OCI-LY7 (cell line): ENCODE data around the gene PHB1. TPM values are rescaled to one million over a fixed set of nuclear protein-coding genes. Genes with fewer than 3 reads are reported as not detected.
A peak's percentile ranks its signal among the peaks of the same experiment; 100 is the strongest.

Source experiments
- Bru-seq: library from RNA; stranded (reverse); fragments of 400-500 nt; gene quantifications from one replicate; lab custom pipeline; 2021; lab: Mats Ljungman, UMichigan
- BruChase-seq, 2 experiments: library from RNA; stranded (reverse); fragments of 400-500 nt; gene quantifications; one replicate each; lab custom pipeline; 2021; lab: Mats Ljungman, UMichigan
- BruUV-seq: library from RNA; stranded (reverse); fragments of 400-500 nt; replicated peaks from 2 replicates; lab custom pipeline; 2021; lab: Mats Ljungman, UMichigan
- CTCF ChIA-PET: fragments of 300-600 bp; sonication (Branson Sonifier 250); formaldehyde crosslinking; loops from one replicate; lab custom pipeline; 2022; ENCODE audit warnings: antibody characterized with exemption; ENCODE audit not compliant: unreplicated experiment; lab: Charles Lee
- POLR2A ChIA-PET: fragments of 300-600 bp; sonication (Branson Sonifier 250); formaldehyde crosslinking; loops from one replicate; lab custom pipeline; 2022; ENCODE audit warnings: antibody characterized with exemption; lab: Charles Lee
- DNase-seq: peaks from one replicate; pipeline ENCODE4 v3.0.0-alpha.2; 2015; ENCODE audit warnings: low spot score
- H2AFZ ChIP-seq: fragments of 200-600 bp; sonication (generic), shearing (Covaris generic); 2 replicates; pipeline ENCODE4 v1.6.1; 2014; ENCODE audit warnings: mild to moderate bottlenecking, antibody characterized with exemption, low read length, moderate library complexity
- H3K27ac ChIP-seq: fragments of 200-600 bp; sonication (generic); 2 replicates; pipeline ENCODE4 v1.5.1; 2014; ENCODE audit warnings: mixed run types, low read depth, mild to moderate bottlenecking, moderate library complexity, low read length, inconsistent platforms; ENCODE audit not compliant: poor library complexity, severe bottlenecking
- H3K36me3 ChIP-seq: fragments of 200-600 bp; sonication (generic); 2 replicates; pipeline ENCODE4 v1.6.1; 2014; ENCODE audit warnings: mild to moderate bottlenecking, antibody characterized with exemption, low read length, moderate library complexity, mixed read lengths; ENCODE audit not compliant: insufficient read depth
- H3K4me1 ChIP-seq: fragments of 200-600 bp; sonication (generic); 2 replicates; pipeline ENCODE4 v1.5.1; 2014; ENCODE audit warnings: mild to moderate bottlenecking, low read length; ENCODE audit not compliant: insufficient read depth, poor library complexity, severe bottlenecking
- H3K4me2 ChIP-seq: fragments of 200-600 bp; sonication (generic); 2 replicates; pipeline ENCODE4 v1.6.1; 2014; ENCODE audit warnings: mild to moderate bottlenecking, low read length
- H3K4me3 ChIP-seq: fragments of 200-600 bp; sonication (generic); 2 replicates; pipeline ENCODE4 v1.5.1; 2014; ENCODE audit warnings: mild to moderate bottlenecking, low read depth, low read length; ENCODE audit not compliant: poor library complexity, severe bottlenecking
- H3K79me2 ChIP-seq: fragments of 200-600 bp; sonication (generic); 2 replicates; pipeline ENCODE4 v1.6.1; 2016; ENCODE audit warnings: low read depth, mild to moderate bottlenecking, low read length, moderate library complexity, mixed read lengths; ENCODE audit not compliant: insufficient read depth
- H3K9me2 ChIP-seq: fragments of 200-600 bp; sonication (generic); 2 replicates; pipeline ENCODE4 v1.6.1; 2016; ENCODE audit warnings: mild to moderate bottlenecking, low read length, mixed read lengths; ENCODE audit not compliant: insufficient read depth
- H3K9me3 ChIP-seq: fragments of 200-600 bp; sonication (generic); 2 replicates; pipeline ENCODE4 v1.6.1; 2014; ENCODE audit warnings: mild to moderate bottlenecking, mixed run types, low read length, mixed read lengths
- H4K20me1 ChIP-seq: fragments of 200-600 bp; sonication (generic); 2 replicates; pipeline ENCODE4 v1.6.1; 2014; ENCODE audit warnings: mild to moderate bottlenecking, antibody characterized with exemption, low read length, moderate library complexity, mixed read lengths; ENCODE audit not compliant: insufficient read depth
- EZH2phosphoT487 ChIP-seq: fragments of 200-600 bp; sonication (generic); IDR thresholded peaks from 2 replicates; pipeline ENCODE4 v1.6.1; 2018; ENCODE audit warnings: low read depth, borderline replicate concordance, mild to moderate bottlenecking, mixed run types, antibody characterized with exemption, low read length, moderate library complexity, mixed read lengths
- intact Hi-C: fragments of 100-400 bp; cut with micrococcal nuclease; formaldehyde crosslinking; loops from one replicate; pipeline ENCODE4 v1.10.0; 2022; ENCODE audit not compliant: unreplicated experiment
- long read RNA-seq: library from polyadenylated mRNA; stranded (forward); transcript quantifications from one replicate; pipeline ENCODE4 v2.0.0, GENCODE V29; 2022
- total RNA-seq, 2 experiments: library from RNA; depleted of rRNA in 1 of 2; stranded (reverse); fragments of >200 nt in 1 of 2; shearing (Covaris generic) in 1 of 2; gene quantifications; 2 replicates each; pipeline ENCODE4 v1.2.3, GENCODE V29; 2014 to 2022
- TF ChIP-seq, protein P1 (sequence below): fragments of 200-600 bp; sonication (generic); conservative IDR thresholded peaks from 2 replicates; pipeline ENCODE4 v1.5.1; 2014; ENCODE audit warnings: mild to moderate bottlenecking, antibody characterized with exemption, low read length, moderate library complexity, mixed read lengths

The PHB1 gene
- 131 and 137 TPM in 2 replicates for total RNA-seq (2014; rRNA removed; shearing (Covaris generic))
- total RNA-seq (2022): 175 and 217 TPM in 2 replicates
- Bru-seq, nascent RNA: percentile 72 among the genes with signal in this experiment
- percentile 85 among the genes with signal in this experiment for BruChase-seq, experiment 1, labeled RNA remaining after a 6-hour chase
- BruChase-seq, experiment 2, labeled RNA remaining after a 2-hour chase: percentile 77 among the genes with signal in this experiment
- long read RNA-seq, transcript PHB-201 (7 exons, 1,832 nt): major isoform, 226 of 264 reads
- long read RNA-seq, transcript PHB-215 (7 exons, 1,908 nt): minor isoform, 9 of 264 reads
- long read RNA-seq, transcript PHB-214 (8 exons, 1,952 nt): minor isoform, 8 of 264 reads
- long read RNA-seq, partial matches to known transcripts: 11 of 264 reads
- long read RNA-seq, other reads (novel, unspliced or antisense): 10 of 264 reads

DNA sequence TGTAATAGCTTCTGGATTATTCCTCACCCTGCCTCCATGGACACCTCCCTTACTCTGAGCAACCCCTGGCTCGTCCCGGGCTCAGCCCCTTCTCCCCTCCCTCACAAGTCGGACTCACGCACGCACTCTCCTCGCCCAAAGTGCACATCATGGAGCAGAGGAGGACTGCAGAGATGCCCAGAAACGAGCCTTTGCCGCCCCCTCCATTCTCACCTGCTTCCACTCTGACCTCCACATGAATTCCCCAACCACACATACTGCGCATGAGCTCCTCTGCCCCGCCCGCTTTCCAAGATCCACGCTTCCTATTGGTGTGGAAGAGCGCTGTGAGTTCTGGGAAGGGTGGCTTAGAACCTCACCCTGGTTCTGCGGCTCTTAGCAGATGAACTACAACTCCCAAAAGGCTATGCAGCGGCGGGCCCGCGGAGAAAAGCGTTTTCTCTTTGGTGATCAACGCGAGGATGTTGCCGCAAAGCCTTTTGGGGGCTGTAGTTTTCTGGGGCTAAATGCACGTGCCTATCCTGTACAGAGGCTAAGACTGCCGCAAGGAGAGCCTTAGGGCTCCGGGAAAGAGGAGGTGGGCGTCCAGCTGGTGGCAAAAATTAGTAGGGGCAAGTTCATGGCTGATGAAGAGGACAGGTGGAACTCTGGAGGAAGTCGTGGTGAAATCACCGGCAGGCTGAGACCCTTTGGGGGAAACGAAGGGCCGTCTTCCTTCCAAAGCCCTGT, at the start of gene PHB1:
TSS of gene PHB1 (minus strand) at position 261 of the 729 bp plus-strand sequence. CDS start 1,618 bp downstream, outside the sequence.
- Histone ChIP-seq H3K36me3 (peaks cover 34% of the 10 kb centered on the region), H3K9me3 (no peaks in the 10 kb centered on the region), H3K4me3 (peak within 1 kb of the TSS; percentile 96), H2AFZ (peak within 1 kb of the TSS; percentile 81), H3K9me2 (no peaks in the 10 kb centered on the region), H3K4me1 (peaks cover 16% of the 10 kb centered on the region), H3K4me2 (peak within 1 kb of the TSS; percentile 98), H3K27ac (no peak within 1 kb of the TSS), H3K79me2 (peaks cover 15% of the 10 kb centered on the region), H4K20me1 (no peaks in the 10 kb centered on the region)
- peak; percentile 98 for DNase-seq
- ChIA-PET CTCF (interaction anchor here (0.6 to 1.0 kb wide), 2 partner anchors 9 to 27 kb away, joined by 3 to 5 read pairs; no protein-coding TSS in a partner anchor), POLR2A (interaction anchor here (0.6 to 1.3 kb wide), 6 partner anchors 15 to 141 kb away, joined by 3 to 4 read pairs (median 4); no protein-coding TSS in a partner anchor)
- TF ChIP-seq, protein P1, sequence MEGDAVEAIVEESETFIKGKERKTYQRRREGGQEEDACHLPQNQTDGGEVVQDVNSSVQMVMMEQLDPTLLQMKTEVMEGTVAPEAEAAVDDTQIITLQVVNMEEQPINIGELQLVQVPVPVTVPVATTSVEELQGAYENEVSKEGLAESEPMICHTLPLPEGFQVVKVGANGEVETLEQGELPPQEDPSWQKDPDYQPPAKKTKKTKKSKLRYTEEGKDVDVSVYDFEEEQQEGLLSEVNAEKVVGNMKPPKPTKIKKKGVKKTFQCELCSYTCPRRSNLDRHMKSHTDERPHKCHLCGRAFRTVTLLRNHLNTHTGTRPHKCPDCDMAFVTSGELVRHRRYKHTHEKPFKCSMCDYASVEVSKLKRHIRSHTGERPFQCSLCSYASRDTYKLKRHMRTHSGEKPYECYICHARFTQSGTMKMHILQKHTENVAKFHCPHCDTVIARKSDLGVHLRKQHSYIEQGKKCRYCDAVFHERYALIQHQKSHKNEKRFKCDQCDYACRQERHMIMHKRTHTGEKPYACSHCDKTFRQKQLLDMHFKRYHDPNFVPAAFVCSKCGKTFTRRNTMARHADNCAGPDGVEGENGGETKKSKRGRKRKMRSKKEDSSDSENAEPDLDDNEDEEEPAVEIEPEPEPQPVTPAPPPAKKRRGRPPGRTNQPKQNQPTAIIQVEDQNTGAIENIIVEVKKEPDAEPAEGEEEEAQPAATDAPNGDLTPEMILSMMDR: no peak
- TF ChIP-seq EZH2phosphoT487: no peak
- no TSS peak for BruUV-seq
- intact Hi-C loops: loop anchor here (10.0 kb wide), 1 partner anchor 290 kb away; the partner anchor contains the start of gene SLC35B1

DNA sequence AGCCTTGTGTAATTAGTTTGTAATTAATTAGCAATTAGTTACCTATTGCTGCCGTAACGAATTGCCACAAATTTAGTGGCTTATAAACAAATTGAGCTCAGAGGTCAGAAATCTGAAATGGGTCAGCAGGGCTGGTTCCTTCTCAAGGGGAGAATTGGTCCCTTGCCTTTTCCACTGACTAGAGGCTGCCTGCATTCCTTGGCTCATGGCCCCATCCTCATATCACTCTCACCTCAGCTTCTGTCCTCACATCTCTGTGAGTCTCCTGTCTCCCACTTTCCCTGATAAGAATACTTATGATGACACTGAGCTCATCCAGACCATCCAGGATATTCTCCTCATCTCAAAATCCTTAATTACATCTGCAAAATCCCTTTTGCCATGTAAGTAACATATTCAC, 49.4 kb upstream of the PHB1 start:
- Histone ChIP-seq H3K4me3 (no peak overlapping the region), H3K79me2 (no peaks in the 10 kb centered on the region), H3K4me2 (no peak overlapping the region), H3K4me1 (no peaks in the 10 kb centered on the region), H3K36me3 (no peaks in the 10 kb centered on the region), H4K20me1 (no peaks in the 10 kb centered on the region), H3K27ac (no peak overlapping the region), H3K9me2 (no peaks in the 10 kb centered on the region), H3K9me3 (no peaks in the 10 kb centered on the region), H2AFZ (no peak overlapping the region)
- TF ChIP-seq, protein P1: no peak
- no peak for TF ChIP-seq EZH2phosphoT487
- DNase-seq: no peak
- ChIA-PET CTCF (no interaction called here), POLR2A (no interaction called here)
- BruUV-seq: no TSS peak
- intact Hi-C loops: no loop called here
